B cell (primary cell): ENCODE results near the gene AMD1. TPM values are rescaled to one million over a fixed set of nuclear protein-coding genes. Genes with fewer than 3 reads are reported as not detected.
A peak's percentile ranks its signal among the peaks of the same experiment; 100 is the strongest.

Source experiments
- ATAC-seq: fragments of 200-7000 bp; cut with Tn5 transposase; one replicate; pipeline ENCODE4 v1.10.0; 2021; ENCODE audit warnings: low read depth, mild to moderate bottlenecking, moderate number of reproducible peaks, moderate library complexity
- CTCF ChIA-PET: fragments of 350-600 bp; sonication (Branson Sonifier 250); formaldehyde crosslinking; loops from one replicate; lab custom pipeline; 2021; ENCODE audit warnings: antibody characterized with exemption, inconsistent platforms; lab: Charles Lee
- POLR2A ChIA-PET: fragments of 350-600 bp; sonication (Branson Sonifier 250); formaldehyde crosslinking; loops from one replicate; lab custom pipeline; 2021; ENCODE audit warnings: antibody characterized with exemption; lab: Charles Lee
- DNase-seq: peaks from one replicate; pipeline ENCODE4 v3.0.0; 2013
- H2AFZ ChIP-seq: 2 replicates; pipeline ENCODE4 v1.6.1; 2012; ENCODE audit warnings: mild to moderate bottlenecking, low read depth, low read length; ENCODE audit not compliant: insufficient read depth, poor library complexity, severe bottlenecking
- H3K27ac ChIP-seq, 2 donors: 1 replicate in 1 of 2; 2 replicates in 1 of 2; pipeline ENCODE4 v1.5.1; 2012 to 2013; ENCODE audit warnings: low read length in 2 of 2, mild to moderate bottlenecking in 2 of 2, moderate library complexity in 1 of 2
- H3K27me3 ChIP-seq, 4 experiments: fragments of 200-600 bp in 1 of 4; sonication (generic) in 1 of 4; replicated peaks in 1 of 4; 1 replicate in 2 of 4; 2 replicates in 2 of 4; pipeline versions ENCODE4 v1.6.1 to v1.7.0; 2013 to 2016; ENCODE audit warnings: low read length in 3 of 4, mild to moderate bottlenecking in 2 of 4, mixed read lengths in 1 of 4, moderate library complexity in 1 of 4; ENCODE audit not compliant: insufficient read depth in 4 of 4, control insufficient read depth in 3 of 4; ENCODE audit errors: control extremely low read depth in 1 of 4
- H3K36me3 ChIP-seq, 2 experiments: replicated peaks in 1 of 2; 1 replicate in 1 of 2; 2 replicates in 1 of 2; pipeline versions ENCODE4 v1.6.1 to v1.7.1; 2013; ENCODE audit warnings: low read length in 1 of 2; ENCODE audit not compliant: insufficient read depth in 2 of 2, control insufficient read depth in 1 of 2; ENCODE audit errors: control extremely low read depth in 1 of 2, extremely low read depth in 1 of 2
- H3K4me1 ChIP-seq, 2 donors: fragments of 200-600 bp in 1 of 2; sonication (generic) in 1 of 2; 1 replicate in 1 of 2; 2 replicates in 1 of 2; pipeline versions ENCODE4 v1.5.1 to v1.6.1; 2013 to 2017; ENCODE audit warnings: low read length in 2 of 2; ENCODE audit not compliant: control insufficient read depth in 2 of 2, insufficient read depth in 2 of 2
- H3K4me2 ChIP-seq: replicated peaks from 2 replicates; pipeline ENCODE3; 2012; ENCODE audit warnings: mild to moderate bottlenecking, low read depth, low read length; ENCODE audit not compliant: poor library complexity, severe bottlenecking
- H3K4me3 ChIP-seq, 5 experiments: fragments of 200-600 bp in 1 of 5; sonication (generic) in 1 of 5; 1 replicate in 3 of 5; 2 replicates in 2 of 5; pipeline versions ENCODE4 v1.5.1 to v1.7.0; 2011 to 2016; ENCODE audit warnings: low read length in 4 of 5, mild to moderate bottlenecking in 4 of 5, low read depth in 2 of 5, control low read depth in 1 of 5, moderate library complexity in 1 of 5; ENCODE audit not compliant: insufficient read depth in 1 of 5; ENCODE audit errors: control extremely low read depth in 1 of 5, extremely low read depth in 1 of 5
- H3K79me2 ChIP-seq: fragments of 200-600 bp; sonication (generic); one replicate; pipeline ENCODE4 v1.6.0; 2016; ENCODE audit warnings: low read length; ENCODE audit not compliant: control insufficient read depth, insufficient read depth
- H3K9ac ChIP-seq: fragments of 200-600 bp; sonication (generic); 2 replicates; pipeline ENCODE4 v1.6.1; 2017; ENCODE audit warnings: mild to moderate bottlenecking, low read length, moderate library complexity
- H3K9me3 ChIP-seq, 3 donors: one replicate each; pipeline versions ENCODE4 v1.6.1 to v1.7.1; 2013; ENCODE audit warnings: low read length in 2 of 3; ENCODE audit not compliant: control insufficient read depth in 2 of 3, insufficient read depth in 1 of 3; ENCODE audit errors: control extremely low read depth in 1 of 3
- H4K20me1 ChIP-seq: 2 replicates; pipeline ENCODE4 v1.6.0; 2012; ENCODE audit warnings: mild to moderate bottlenecking, low read length; ENCODE audit not compliant: insufficient read depth, control insufficient read depth, poor library complexity, severe bottlenecking
- H3K27ac Mint-ChIP-seq: one replicate; pipeline ENCODE4 v1.8.0; 2021; ENCODE audit warnings: mixed read lengths
- H3K27me3 Mint-ChIP-seq: one replicate; pipeline ENCODE4 v1.8.0; 2021; ENCODE audit warnings: mixed read lengths
- H3K4me1 Mint-ChIP-seq: one replicate; pipeline ENCODE4 v1.8.0; 2021; ENCODE audit warnings: mixed read lengths
- H3K4me3 Mint-ChIP-seq: one replicate; pipeline ENCODE4 v1.8.0; 2021; ENCODE audit warnings: mixed read lengths
- H3K9me3 Mint-ChIP-seq: one replicate; pipeline ENCODE4 v1.8.0; 2022; ENCODE audit warnings: mixed read lengths; ENCODE audit not compliant: insufficient read depth
- CTCF ChIP-seq: fragments of 200-600 bp; IDR thresholded peaks from one replicate; pipeline ENCODE4 v1.8.0; 2022; ENCODE audit warnings: antibody characterized with exemption, mild to moderate bottlenecking
- EZH2 ChIP-seq: IDR thresholded peaks from 2 replicates; pipeline ENCODE4 v1.6.1; 2012; ENCODE audit warnings: borderline replicate concordance, low read depth, mild to moderate bottlenecking, moderate library complexity, low read length; ENCODE audit not compliant: insufficient read depth, poor library complexity, severe bottlenecking
- WGBS: methylation state at CpG from one replicate; pipeline ENCODE4 v1.1.5; 2013; ENCODE audit warnings: missing lambda C conversion rate; ENCODE audit not compliant: insufficient coverage; 5-methylcytosine and 5-hydroxymethylcytosine counted together
- intact Hi-C: fragments of 100-400 bp; cut with micrococcal nuclease; formaldehyde crosslinking; loops from one replicate; pipeline ENCODE4 v1.10.0; 2022
- polyA plus RNA-seq: library from polyadenylated mRNA; depleted of rRNA; stranded (reverse); fragments of >200 nt; gene quantifications from 2 replicates; pipeline ENCODE4 v1.2.3, GENCODE V29; 2012
- total RNA-seq, 2 donors: library from RNA; stranded (reverse); fragments of 120-200 nt in 1 of 2; gene quantifications; 1 replicate in 1 of 2; 2 replicates in 1 of 2; pipeline versions ENCODE4 v1.2.3 to v1.2.4, GENCODE V29; 2013 to 2022

The AMD1 gene
- total and polyA plus RNA-seq, 2 donors (not counting 1 experiment from before 2014, with no cell fraction given): 49.8 to 56.8 TPM

GRCh38 chr6:110934381-110934898 is 59.9 kb downstream of the AMD1 start:
- no peak for ATAC-seq
- H3K4me2 ChIP-seq: peak overlapping the region; percentile 10
- no peak overlapping the region for H2AFZ ChIP-seq
- no peaks in the 10 kb centered on the region for H4K20me1 ChIP-seq
- Mint-ChIP-seq H3K27me3 (no peaks in the 10 kb centered on the region), H3K9me3 (no peaks in the 10 kb centered on the region), H3K4me3 (no peak overlapping the region), H3K4me1 (peaks cover 9% of the 10 kb centered on the region), H3K27ac (no peak overlapping the region)
- H3K36me3 ChIP-seq: no peaks in the 10 kb centered on the region
- no peaks in the 10 kb centered on the region for H3K9me3 ChIP-seq
- no peak overlapping the region for H3K9ac ChIP-seq
- ChIA-PET CTCF (no interaction called here), POLR2A (no interaction called here)
- TF ChIP-seq EZH2 (no peak), CTCF (no peak)
- 100% methylated on average over 1 of the region's 1 CpG for WGBS
- H3K27me3 ChIP-seq: no peaks in the 10 kb centered on the region
- H3K79me2 ChIP-seq: no peaks in the 10 kb centered on the region
- no peak overlapping the region for H3K4me3 ChIP-seq
- H3K4me1 ChIP-seq: peaks cover 6 to 9% of the 10 kb centered on the region in 2 donors
- intact Hi-C loops: no loop called here
- no peak overlapping the region for H3K27ac ChIP-seq
- no peak for DNase-seq

- Mint-ChIP-seq H3K4me1 (peaks cover 9% of the 10 kb centered on the region), H3K9me3 (no peaks in the 10 kb centered on the region), H3K4me3 (no peak overlapping the region), H3K27ac (no peak overlapping the region), H3K27me3 (no peaks in the 10 kb centered on the region)
- intact Hi-C loops: no loop called here
- no peak overlapping the region for H3K4me2 ChIP-seq
- H3K36me3 ChIP-seq: no peaks in the 10 kb centered on the region
- H3K9me3 ChIP-seq: no peaks in the 10 kb centered on the region
- WGBS: no CpG with 5 or more reads among the region's 6 CpGs
- H3K27me3 ChIP-seq: no peaks in the 10 kb centered on the region
- H3K4me3 ChIP-seq: no peak overlapping the region
- ChIA-PET CTCF (no interaction called here), POLR2A (no interaction called here)
- H4K20me1 ChIP-seq: no peaks in the 10 kb centered on the region
- H3K9ac ChIP-seq: no peak overlapping the region
- H3K4me1 ChIP-seq: peaks cover 6 to 9% of the 10 kb centered on the region in 2 donors
- H3K79me2 ChIP-seq: no peaks in the 10 kb centered on the region
- TF ChIP-seq EZH2 (no peak), CTCF (no peak)
- ATAC-seq: no peak
- no peak overlapping the region for H2AFZ ChIP-seq
- DNase-seq: no peak
- no peak overlapping the region for H3K27ac ChIP-seq
Measured at GRCh38 chr6:110935171-110935570, 60.6 kb downstream of the AMD1 start.
